NT2/D1 (cell line): ENCODE results near the gene PTDSS2.

ENCODE experiments used
- SUZ12 ChIP-seq: IDR thresholded peaks from 2 replicates; pipeline ENCODE4 v1.6.1; 2011; ENCODE audit not compliant: insufficient read length, insufficient read depth; ENCODE audit errors: extremely low read depth
- ZNF274 ChIP-seq: IDR thresholded peaks from 2 replicates; pipeline ENCODE4 v1.6.1; 2011; ENCODE audit warnings: mild to moderate bottlenecking, low read depth, low read length

- TF ChIP-seq SUZ12 (no peak), ZNF274 (no peak)
Measured at GRCh38 chr11:473415-473814, 23.3 kb downstream of the PTDSS2 start.
